Osteocyte (in vitro differentiated cells): ENCODE data around the gene AP4M1. TPM values are rescaled to one million over a fixed set of nuclear protein-coding genes. Genes with fewer than 3 reads are reported as not detected.
"Not testable (repeated sequence)": the region's sequence is repeated elsewhere in the genome, so short reads cannot be mapped to it uniquely, and the experiment has no call there.

Experiments
- DNase-seq: peaks from one replicate; pipeline ENCODE4 v3.0.0; 2021; ENCODE audit warnings: mixed read lengths; ENCODE audit not compliant: unreplicated experiment; ENCODE audit errors: extremely low spot score
- H3K27ac Mint-ChIP-seq: one replicate; pipeline ENCODE4 v1.8.0; 2021; ENCODE audit warnings: mild to moderate bottlenecking, mixed read lengths; ENCODE audit not compliant: unreplicated experiment
- H3K27me3 Mint-ChIP-seq: one replicate; pipeline ENCODE4 v1.8.0; 2021; ENCODE audit warnings: mixed read lengths; ENCODE audit not compliant: unreplicated experiment
- H3K36me3 Mint-ChIP-seq: one replicate; pipeline ENCODE4 v1.8.0; 2021; ENCODE audit warnings: mixed read lengths; ENCODE audit not compliant: unreplicated experiment
- H3K4me1 Mint-ChIP-seq: one replicate; pipeline ENCODE4 v1.8.0; 2021; ENCODE audit warnings: mixed read lengths; ENCODE audit not compliant: unreplicated experiment
- H3K4me3 Mint-ChIP-seq: one replicate; pipeline ENCODE4 v1.8.0; 2021; ENCODE audit warnings: mild to moderate bottlenecking, moderate library complexity, mixed read lengths; ENCODE audit not compliant: unreplicated experiment
- H3K9me3 Mint-ChIP-seq: one replicate; pipeline ENCODE4 v1.8.0; 2021; ENCODE audit warnings: mixed read lengths; ENCODE audit not compliant: unreplicated experiment
- total RNA-seq: library from RNA; stranded (reverse); gene quantifications from 2 replicates; pipeline ENCODE4 v1.2.1, GENCODE V29; 2021
- TF ChIP-seq, protein P1 (sequence below): fragments of 200-600 bp; sonication (generic); IDR thresholded peaks from 2 replicates; pipeline ENCODE4 v1.5.0; 2021; ENCODE audit warnings: antibody characterized with exemption, mild to moderate bottlenecking, moderate library complexity

AP4M1 gene
- total RNA-seq, 1 donor from 2014 or later = 27.4 TPM

DNA sequence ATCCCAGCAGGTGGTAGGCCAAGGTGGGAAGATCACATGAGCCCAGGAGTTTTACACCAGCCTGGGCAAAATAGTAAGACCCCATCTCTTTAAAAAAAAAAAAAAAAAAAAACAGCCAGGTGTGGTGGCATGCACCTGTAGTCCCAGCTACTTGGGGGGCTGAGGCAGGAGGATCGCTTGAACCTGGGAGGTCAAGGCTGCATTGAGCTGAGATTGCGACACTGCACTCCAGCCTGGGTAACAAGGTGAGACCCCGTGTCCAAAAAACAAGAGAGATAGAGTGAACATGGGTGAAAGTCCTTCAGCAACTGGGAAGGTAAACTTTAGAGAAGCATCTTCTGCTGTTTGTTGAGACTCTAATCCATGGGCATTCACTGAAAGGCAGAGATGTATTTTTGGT lies 41.0 kb downstream of the AP4M1 start:
- no peak for DNase-seq
- no peaks in the 10 kb centered on the region for H3K4me1 Mint-ChIP-seq
- H3K36me3 Mint-ChIP-seq = no peaks in the 10 kb centered on the region
- H3K27me3 Mint-ChIP-seq = peaks cover 14% of the 10 kb centered on the region
- TF ChIP-seq, protein P1, sequence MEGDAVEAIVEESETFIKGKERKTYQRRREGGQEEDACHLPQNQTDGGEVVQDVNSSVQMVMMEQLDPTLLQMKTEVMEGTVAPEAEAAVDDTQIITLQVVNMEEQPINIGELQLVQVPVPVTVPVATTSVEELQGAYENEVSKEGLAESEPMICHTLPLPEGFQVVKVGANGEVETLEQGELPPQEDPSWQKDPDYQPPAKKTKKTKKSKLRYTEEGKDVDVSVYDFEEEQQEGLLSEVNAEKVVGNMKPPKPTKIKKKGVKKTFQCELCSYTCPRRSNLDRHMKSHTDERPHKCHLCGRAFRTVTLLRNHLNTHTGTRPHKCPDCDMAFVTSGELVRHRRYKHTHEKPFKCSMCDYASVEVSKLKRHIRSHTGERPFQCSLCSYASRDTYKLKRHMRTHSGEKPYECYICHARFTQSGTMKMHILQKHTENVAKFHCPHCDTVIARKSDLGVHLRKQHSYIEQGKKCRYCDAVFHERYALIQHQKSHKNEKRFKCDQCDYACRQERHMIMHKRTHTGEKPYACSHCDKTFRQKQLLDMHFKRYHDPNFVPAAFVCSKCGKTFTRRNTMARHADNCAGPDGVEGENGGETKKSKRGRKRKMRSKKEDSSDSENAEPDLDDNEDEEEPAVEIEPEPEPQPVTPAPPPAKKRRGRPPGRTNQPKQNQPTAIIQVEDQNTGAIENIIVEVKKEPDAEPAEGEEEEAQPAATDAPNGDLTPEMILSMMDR = no peak
- no peak overlapping the region for H3K27ac Mint-ChIP-seq
- H3K9me3 Mint-ChIP-seq = no peaks in the 10 kb centered on the region
- no peak overlapping the region for H3K4me3 Mint-ChIP-seq

DNA sequence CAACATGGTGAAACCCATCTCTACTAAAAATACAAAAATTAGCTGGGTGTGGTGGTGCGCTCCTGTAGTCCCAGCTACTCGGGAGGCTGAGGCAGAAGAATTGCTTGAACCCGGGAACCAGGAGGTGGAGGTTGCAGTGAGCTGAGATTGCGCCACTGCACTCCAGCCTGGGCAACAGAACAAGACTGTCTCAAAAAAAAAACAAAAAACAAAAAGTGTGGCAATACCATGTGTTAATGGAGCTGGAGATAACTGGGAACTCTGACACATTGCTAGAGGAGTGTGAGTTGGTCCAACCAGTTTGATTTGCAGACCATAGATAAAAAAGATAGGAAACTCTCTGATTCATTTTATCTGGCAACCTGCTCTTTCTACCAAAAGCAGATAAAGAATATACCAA lies 44.9 kb downstream of the AP4M1 start:
- not testable (repeated sequence) for H3K4me3 Mint-ChIP-seq, DNase-seq, H3K27me3 Mint-ChIP-seq, H3K36me3 Mint-ChIP-seq, H3K9me3 Mint-ChIP-seq, H3K27ac Mint-ChIP-seq
- peaks cover 18% of the 10 kb centered on the region for H3K4me1 Mint-ChIP-seq

DNA sequence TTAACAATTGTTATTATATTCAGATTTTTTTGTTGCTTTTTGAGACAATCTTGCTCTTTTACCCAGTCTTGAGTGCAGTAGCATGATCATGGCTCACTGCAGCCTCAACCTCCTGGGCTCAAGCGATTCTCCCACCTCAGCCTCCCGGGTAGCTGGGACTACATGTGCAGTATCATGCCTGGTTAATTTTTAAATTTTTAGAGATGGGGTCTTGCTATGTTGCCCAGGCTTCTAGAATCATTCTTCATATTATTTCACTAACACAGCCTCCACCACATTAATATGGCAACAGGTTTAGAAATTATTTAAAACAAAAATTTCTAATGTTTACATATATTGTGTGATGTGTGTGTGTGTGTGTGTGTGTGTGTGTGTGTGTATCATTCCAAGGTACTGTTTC lies 45.8 kb downstream of the AP4M1 start:
- H3K4me1 Mint-ChIP-seq = peaks cover 18% of the 10 kb centered on the region
- no peaks in the 10 kb centered on the region for H3K27me3 Mint-ChIP-seq
- peaks cover 6% of the 10 kb centered on the region for H3K36me3 Mint-ChIP-seq
- H3K4me3 Mint-ChIP-seq = no peak overlapping the region
- no peaks in the 10 kb centered on the region for H3K9me3 Mint-ChIP-seq
- no peak for DNase-seq
- no peak overlapping the region for H3K27ac Mint-ChIP-seq
- TF ChIP-seq, protein P1 = no peak

DNA sequence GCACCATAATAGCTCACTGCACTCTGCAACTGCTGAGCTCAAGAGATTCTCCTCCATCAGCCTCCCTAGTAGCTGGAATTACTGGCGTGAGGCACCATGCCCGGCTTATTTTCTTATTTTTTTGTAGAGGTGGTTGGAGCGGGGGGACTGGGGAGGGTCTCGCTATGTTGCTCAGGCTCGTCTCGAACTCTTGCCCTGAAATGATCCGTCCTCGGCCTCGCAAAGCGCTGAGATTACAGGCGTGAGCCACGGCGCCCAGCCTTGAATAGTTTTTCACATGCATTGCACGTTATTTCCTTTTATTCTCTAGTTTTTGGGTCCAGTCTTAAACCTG lies 46.7 kb downstream of the AP4M1 start:
- TF ChIP-seq, protein P1 = no peak
- H3K4me1 Mint-ChIP-seq = peaks cover 18% of the 10 kb centered on the region
- peak overlapping the region; percentile 99 for H3K4me3 Mint-ChIP-seq
- DNase-seq = no peak
- H3K9me3 Mint-ChIP-seq = no peaks in the 10 kb centered on the region
- H3K27me3 Mint-ChIP-seq = no peaks in the 10 kb centered on the region
- H3K27ac Mint-ChIP-seq = peak overlapping the region; percentile 94
- peaks cover 10% of the 10 kb centered on the region for H3K36me3 Mint-ChIP-seq

DNA sequence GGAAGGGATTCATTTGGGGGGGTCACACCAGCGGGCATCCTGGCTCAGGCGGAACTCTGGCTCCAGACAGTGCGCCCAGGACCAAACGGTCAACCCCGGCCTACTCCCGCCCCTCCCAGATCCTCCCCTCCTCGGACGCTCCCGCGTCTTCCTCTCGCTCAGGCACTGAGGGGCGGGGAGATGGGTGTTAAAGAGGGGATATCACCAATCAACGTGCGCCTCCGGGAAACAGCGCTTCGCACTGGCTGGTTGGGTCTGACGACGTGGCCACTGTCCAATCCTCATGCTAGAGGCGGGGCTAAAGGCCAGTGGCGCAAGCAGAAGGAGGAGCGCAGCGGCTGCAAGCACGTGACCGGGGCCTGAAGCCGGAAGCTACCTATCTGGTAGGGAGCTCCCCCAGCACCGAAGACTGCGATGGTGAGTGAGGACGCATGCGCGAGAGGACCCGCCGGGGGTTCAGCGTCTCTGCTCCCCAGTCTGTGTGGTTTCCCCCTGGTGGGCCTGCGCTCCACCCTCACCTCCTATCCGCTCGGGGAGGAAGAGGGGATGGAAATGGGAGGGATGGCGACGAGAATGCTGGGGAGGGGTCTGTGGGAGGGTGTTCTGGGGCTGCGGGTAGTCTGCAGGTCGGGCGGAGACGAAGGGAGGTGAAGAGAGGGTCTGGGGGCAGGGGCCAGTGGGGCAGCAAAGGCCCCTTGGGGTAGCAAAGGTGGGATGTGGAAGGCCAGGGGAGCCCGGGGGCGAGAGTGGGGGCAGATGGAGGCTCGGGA lies 47.3 kb downstream of the AP4M1 start, which contains the start of gene LAMTOR4:
Gene LAMTOR4, plus strand, starts transcription at position 360 of the 770 bp plus-strand sequence. Its CDS starts 55 bp downstream, at position 415.
- peak; percentile 99 for DNase-seq
- Mint-ChIP-seq H3K36me3 (peaks cover 10% of the 10 kb centered on the region), H3K9me3 (no peaks in the 10 kb centered on the region), H3K27me3 (no peaks in the 10 kb centered on the region), H3K4me3 (peak within 1 kb of the TSS; percentile 99), H3K4me1 (peaks cover 18% of the 10 kb centered on the region), H3K27ac (peak within 1 kb of the TSS; percentile 94)
- TF ChIP-seq, protein P1 = no peak
